NCI-H345 (cell line): ENCODE data around the gene ADAMTS16.
A peak's percentile ranks its signal among the peaks of the same experiment; 100 is the strongest.
"Not testable (repeated sequence)": the region's sequence is repeated elsewhere in the genome, so short reads cannot be mapped to it uniquely, and the experiment has no call there.

Source experiments
- DNase-seq: peaks from one replicate; lab custom pipeline; 2025; lab: John Stamatoyannopoulos, UW

ADAMTS16 gene, protein sequence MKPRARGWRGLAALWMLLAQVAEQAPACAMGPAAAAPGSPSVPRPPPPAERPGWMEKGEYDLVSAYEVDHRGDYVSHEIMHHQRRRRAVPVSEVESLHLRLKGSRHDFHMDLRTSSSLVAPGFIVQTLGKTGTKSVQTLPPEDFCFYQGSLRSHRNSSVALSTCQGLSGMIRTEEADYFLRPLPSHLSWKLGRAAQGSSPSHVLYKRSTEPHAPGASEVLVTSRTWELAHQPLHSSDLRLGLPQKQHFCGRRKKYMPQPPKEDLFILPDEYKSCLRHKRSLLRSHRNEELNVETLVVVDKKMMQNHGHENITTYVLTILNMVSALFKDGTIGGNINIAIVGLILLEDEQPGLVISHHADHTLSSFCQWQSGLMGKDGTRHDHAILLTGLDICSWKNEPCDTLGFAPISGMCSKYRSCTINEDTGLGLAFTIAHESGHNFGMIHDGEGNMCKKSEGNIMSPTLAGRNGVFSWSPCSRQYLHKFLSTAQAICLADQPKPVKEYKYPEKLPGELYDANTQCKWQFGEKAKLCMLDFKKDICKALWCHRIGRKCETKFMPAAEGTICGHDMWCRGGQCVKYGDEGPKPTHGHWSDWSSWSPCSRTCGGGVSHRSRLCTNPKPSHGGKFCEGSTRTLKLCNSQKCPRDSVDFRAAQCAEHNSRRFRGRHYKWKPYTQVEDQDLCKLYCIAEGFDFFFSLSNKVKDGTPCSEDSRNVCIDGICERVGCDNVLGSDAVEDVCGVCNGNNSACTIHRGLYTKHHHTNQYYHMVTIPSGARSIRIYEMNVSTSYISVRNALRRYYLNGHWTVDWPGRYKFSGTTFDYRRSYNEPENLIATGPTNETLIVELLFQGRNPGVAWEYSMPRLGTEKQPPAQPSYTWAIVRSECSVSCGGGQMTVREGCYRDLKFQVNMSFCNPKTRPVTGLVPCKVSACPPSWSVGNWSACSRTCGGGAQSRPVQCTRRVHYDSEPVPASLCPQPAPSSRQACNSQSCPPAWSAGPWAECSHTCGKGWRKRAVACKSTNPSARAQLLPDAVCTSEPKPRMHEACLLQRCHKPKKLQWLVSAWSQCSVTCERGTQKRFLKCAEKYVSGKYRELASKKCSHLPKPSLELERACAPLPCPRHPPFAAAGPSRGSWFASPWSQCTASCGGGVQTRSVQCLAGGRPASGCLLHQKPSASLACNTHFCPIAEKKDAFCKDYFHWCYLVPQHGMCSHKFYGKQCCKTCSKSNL

GRCh38 chr5:5139777-5140478 is at the start of gene ADAMTS16:
Gene ADAMTS16 (plus strand): TSS chr5:5140330. CDS start chr5:5140468, 138 bp downstream.
- DNase-seq, result peak; percentile 44

- no peak for DNase-seq
These were observed 48.0 kb upstream of the ADAMTS16 start for GRCh38 chr5:5092149-5092548.

DNA sequence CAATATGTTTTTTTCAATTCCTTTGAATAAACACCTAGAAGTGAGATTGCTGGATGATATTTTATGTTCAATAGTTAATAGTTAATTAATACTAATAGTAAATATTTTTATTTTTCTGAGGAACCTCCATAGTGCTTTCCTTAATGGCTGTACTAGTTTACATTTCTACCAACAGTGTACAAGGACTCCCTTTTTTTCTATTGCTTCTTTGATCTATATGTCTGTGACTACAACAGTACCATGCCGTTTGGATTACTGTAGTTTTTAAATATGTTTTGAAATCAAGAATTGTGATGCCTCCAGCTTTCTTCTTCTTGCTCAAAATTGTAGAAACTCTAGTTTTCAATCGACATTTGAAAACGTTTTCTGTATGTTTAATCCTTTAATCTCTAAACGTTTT is 39.5 kb upstream of the ADAMTS16 start:
- DNase-seq, result no peak

GRCh38 chr5:5101676-5102075 is 38.5 kb upstream of the ADAMTS16 start:
- no peak for DNase-seq

- no peak for DNase-seq
These were observed 36.9 kb upstream of the ADAMTS16 start for GRCh38 chr5:5103245-5103644.

DNA sequence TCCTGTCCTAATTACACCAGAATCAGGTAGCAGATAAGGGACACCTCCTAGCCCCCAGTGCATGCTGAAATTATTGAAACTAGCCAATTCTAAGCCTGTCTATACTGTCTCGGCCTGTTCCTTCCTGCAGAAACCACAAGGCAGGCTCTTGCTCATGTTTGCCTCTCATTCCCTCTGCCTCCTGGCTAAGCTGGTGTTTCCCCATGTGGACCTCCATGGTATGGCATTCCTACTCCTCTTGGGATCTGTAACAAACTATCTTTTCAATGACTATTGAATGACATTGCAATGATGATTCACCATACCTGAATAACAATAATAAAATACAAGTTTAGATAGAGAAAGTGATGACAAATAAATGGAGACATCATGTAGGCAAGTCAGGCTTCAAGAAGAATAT is 35.6 kb upstream of the ADAMTS16 start:
- no peak for DNase-seq

DNA sequence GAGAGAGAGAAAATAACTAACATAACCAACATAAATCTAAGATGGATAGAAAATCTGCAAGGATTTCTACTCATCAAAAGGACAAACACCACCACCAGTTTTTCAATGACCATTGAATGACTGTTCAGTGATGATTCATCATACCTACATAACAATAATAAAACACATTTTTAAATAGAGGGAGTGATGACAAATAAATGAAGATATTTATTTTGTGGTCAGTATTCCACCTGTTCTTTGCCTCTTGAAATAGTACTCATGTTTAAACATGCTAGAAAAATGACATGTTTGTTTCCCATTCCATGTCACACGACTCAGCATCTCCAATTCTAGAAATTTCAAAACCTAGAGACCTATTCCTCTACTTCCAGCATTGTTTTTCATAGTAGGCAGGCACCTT is 34.6 kb upstream of the ADAMTS16 start:
- no peak for DNase-seq

DNA sequence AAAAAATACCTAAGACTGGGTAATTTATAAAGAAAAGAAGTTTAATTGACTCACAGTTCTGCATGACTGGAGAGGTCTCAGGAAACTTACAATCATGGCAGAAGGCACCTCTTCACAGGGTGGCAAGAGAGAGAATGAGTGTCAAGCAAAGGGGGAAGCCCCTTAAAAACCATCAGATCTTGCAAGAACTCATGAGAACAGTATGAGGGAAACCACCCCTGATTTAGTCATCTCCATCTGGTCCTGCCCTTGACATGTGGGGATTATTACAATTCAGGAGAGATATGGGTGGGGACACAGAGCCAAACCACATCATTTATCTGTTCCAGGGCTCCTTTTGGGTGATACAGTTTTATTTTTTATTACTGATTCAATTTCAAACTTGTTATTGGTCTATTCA is 23.2 kb upstream of the ADAMTS16 start:
- no peak for DNase-seq

DNA sequence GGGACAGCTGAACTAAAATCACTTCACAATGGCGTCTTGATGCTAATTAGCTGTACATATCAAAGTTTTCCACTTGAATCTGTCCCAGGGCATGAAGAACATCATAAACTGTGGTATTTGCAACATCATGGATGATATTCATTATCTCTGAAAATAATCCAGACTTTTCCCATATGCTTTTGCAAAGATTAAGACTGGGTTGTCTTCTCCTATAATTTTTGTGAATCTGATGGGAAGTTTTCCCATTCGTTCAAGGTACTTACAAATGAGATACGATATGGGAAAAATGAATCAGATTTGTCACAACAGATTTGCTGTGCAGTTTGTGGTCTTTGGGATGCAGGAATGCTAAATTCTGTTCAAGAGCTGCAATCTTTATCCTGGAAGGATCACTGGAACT is 17.4 kb upstream of the ADAMTS16 start:
- no peak for DNase-seq

DNA sequence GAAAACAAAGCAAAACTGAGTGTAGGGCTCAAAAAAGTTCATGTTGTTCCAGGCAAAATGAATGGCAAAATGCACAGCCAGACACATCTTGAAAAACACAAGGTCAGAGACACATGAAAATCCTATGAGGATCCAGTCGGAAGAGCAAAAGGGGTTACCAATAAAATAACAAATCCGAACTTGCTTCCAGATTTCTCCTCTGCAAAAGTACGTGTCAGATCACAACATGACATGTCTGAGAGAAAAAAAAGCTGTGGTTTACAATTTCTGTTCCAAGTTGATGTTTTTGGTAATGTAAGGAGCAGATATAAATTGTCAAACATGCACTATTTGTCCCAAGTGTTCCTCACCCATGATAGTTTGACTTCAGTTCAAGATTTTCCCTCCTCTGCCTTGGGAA is 15.9 kb upstream of the ADAMTS16 start:
- no peak for DNase-seq

- DNase-seq, result no peak
These were observed 13.7 kb upstream of the ADAMTS16 start for GRCh38 chr5:5126444-5126843.

GRCh38 chr5:5128766-5129165 is 11.4 kb upstream of the ADAMTS16 start:
- DNase-seq, result no peak

- no peak for DNase-seq
These were observed 7.9 kb upstream of the ADAMTS16 start for GRCh38 chr5:5132234-5132633.

DNA sequence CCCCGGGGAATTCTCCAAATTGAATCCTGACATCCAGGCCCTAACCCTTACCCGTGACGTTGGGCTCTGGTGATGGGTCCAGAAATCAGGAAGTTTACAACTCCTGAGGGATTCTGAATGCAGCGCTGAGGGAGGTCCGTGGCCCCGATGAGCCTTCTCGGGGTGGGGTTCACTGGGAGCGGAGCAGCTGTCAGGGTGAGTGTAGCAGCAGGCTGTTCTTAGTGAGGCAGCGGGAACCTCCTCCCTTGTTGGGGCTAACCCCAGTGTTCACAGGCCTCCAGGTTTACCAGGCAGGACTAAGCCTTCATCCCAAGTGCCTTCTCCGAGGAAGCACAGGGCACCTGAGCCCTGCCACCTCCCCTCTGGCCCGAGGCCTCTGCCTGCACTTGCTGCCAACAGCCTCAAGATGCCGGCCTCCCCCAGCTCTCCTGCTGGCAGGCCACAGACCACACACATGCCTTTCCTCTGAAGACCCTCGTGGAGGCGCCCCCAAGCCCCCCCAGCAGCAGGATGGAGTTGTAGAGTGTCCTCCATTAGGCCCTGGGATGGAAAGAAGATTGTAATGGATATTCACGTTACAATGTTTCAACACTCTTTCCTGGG is 7.3 kb upstream of the ADAMTS16 start:
- no peak for DNase-seq

DNA sequence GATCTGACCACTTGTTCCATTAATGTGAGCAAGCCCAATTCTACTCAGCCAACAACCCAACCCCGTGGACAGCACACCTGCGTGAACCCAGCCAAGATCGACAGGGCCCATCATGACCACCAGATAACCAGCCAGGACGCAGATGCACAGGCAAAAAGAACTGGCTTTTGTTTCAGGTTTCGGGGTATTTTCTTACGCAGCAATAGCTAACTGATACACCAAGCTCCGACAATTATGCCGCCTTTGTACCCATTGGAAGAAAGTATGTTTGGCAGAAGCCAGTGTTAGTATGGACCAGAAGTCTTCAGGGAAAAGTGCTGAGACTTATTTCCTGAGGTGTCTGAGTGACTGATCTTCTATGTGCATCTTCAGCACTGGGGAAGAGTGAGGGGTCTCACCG is 6.0 kb upstream of the ADAMTS16 start:
- no peak for DNase-seq

- DNase-seq, result peak; percentile 7
These were observed 4.0 kb upstream of the ADAMTS16 start for GRCh38 chr5:5135957-5136676.

- DNase-seq, result not testable (repeated sequence)
These were observed 2.3 kb upstream of the ADAMTS16 start for GRCh38 chr5:5137851-5138250.

- no peak for DNase-seq
These were observed 774 bp upstream of the ADAMTS16 start for GRCh38 chr5:5139336-5139776.

GRCh38 chr5:5140479-5141338 is 579 bp downstream of the ADAMTS16 start:
- peak; percentile 44 for DNase-seq

DNA sequence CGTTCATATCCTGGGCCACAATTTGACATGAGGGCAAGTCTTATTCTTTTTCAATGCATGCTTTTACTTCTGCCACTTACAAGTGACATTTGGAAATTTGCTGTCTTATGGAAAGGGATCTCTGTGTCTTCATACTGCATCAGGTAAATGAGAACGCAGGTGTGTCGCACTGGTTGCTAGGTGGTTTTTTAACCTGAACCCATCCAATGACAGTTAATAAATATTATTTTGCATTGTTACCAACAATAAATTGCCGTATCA is 1.1 kb downstream of the ADAMTS16 start:
- peak; percentile 12 for DNase-seq
